Measurements from ENCODE around the gene PPP5C.
"Not testable (repeated sequence)": the region's sequence is repeated elsewhere in the genome, so short reads cannot be mapped to it uniquely, and the experiment has no call there.

The PPP5C gene

GRCh38 chr19:46411925-46412649 is 65.2 kb downstream of the PPP5C start:
- no peak for TF ChIP-seq CTCF (IDR thresholded peaks at IDR 0.05; ENCODE audit: borderline replicate concordance, control extremely low read depth, extremely low read depth, insufficient read depth, missing control alignments)
- in situ Hi-C loops (cut with MboI; ENCODE audit: low sequenced_read_pairs, unreplicated experiment), result no loop called here
- no peak for DNase-seq (ENCODE audit: low spot score)

GRCh38 chr19:46412650-46413261 is 65.9 kb downstream of the PPP5C start:
- no peak for DNase-seq (ENCODE audit: low spot score)
- in situ Hi-C loops (cut with MboI; ENCODE audit: low sequenced_read_pairs, unreplicated experiment), result no loop called here

GRCh38 chr19:46413262-46414031 is 66.6 kb downstream of the PPP5C start, which contains the start of gene CCDC8:
CCDC8 (minus strand) TSS chr19:46413564; CDS start chr19:46412810, 754 bp downstream.
- no peak for TF ChIP-seq CTCF (IDR thresholded peaks at IDR 0.05; ENCODE audit: borderline replicate concordance, control extremely low read depth, extremely low read depth, insufficient read depth, missing control alignments)
- in situ Hi-C loops (cut with MboI; ENCODE audit: low sequenced_read_pairs, unreplicated experiment), result no loop called here
- no peak for DNase-seq (ENCODE audit: low spot score)

More at GRCh38 chr19:46412650-46413261, 65.9 kb downstream of the PPP5C start:
- no peak for TF ChIP-seq CTCF (IDR thresholded peaks at IDR 0.05; ENCODE audit: borderline replicate concordance, control extremely low read depth, extremely low read depth, insufficient read depth, missing control alignments)

- in situ Hi-C loops (cut with MboI; ENCODE audit: low sequenced_read_pairs, unreplicated experiment); DNase-seq (ENCODE audit: low spot score): not testable (repeated sequence)
These were observed 68.0 kb downstream of the PPP5C start for GRCh38 chr19:46414899-46415298.

- DNase-seq (ENCODE audit: low spot score); in situ Hi-C loops (cut with MboI; ENCODE audit: low sequenced_read_pairs, unreplicated experiment): not testable (repeated sequence)
These were observed 69.2 kb downstream of the PPP5C start for GRCh38 chr19:46415804-46416709.

- TF ChIP-seq CTCF (IDR thresholded peaks at IDR 0.05; ENCODE audit: borderline replicate concordance, control extremely low read depth, extremely low read depth, insufficient read depth, missing control alignments), result no peak
- in situ Hi-C loops (cut with MboI; ENCODE audit: low sequenced_read_pairs, unreplicated experiment), result no loop called here
- DNase-seq (ENCODE audit: low spot score), result no peak
These were observed 73.2 kb downstream of the PPP5C start for GRCh38 chr19:46420056-46420455.

GRCh38 chr19:46422344-46422743 is 75.5 kb downstream of the PPP5C start:
- in situ Hi-C loops (cut with MboI; ENCODE audit: low sequenced_read_pairs, unreplicated experiment), result no loop called here
- TF ChIP-seq CTCF (IDR thresholded peaks at IDR 0.05; ENCODE audit: borderline replicate concordance, control extremely low read depth, extremely low read depth, insufficient read depth, missing control alignments), result no peak
- DNase-seq (ENCODE audit: low spot score), result no peak
